HepG2 (cell line): ENCODE measurements around the gene DQX1. TPM values are rescaled to one million over a fixed set of nuclear protein-coding genes. Genes with fewer than 3 reads are reported as not detected.

Source experiments
- ARID5B ChIP-seq: IDR thresholded peaks from 2 replicates; pipeline ENCODE4 v1.4.0; 2020; ENCODE audit warnings: mild to moderate bottlenecking, missing genetic modification reagents
- CEBPB ChIP-seq: IDR thresholded peaks from 2 replicates; pipeline ENCODE4 v1.6.1; 2011; ENCODE audit warnings: low read depth, low read length, improper control_type of control experiment, borderline replicate concordance
- JUND ChIP-seq: sonication (generic); formaldehyde crosslinking; IDR thresholded peaks from 2 replicates; pipeline ENCODE4 v1.8.0; 2022; ENCODE audit warnings: mild to moderate bottlenecking, missing genetic modification reagents
- NR2F2 ChIP-seq: IDR thresholded peaks from 2 replicates; pipeline ENCODE4 v1.6.1; 2012; ENCODE audit warnings: low read depth, inconsistent platforms, borderline replicate concordance
- SMAD9 ChIP-seq: sonication (generic); formaldehyde crosslinking; IDR thresholded peaks from 2 replicates; pipeline ENCODE4 v1.5.1; 2020; ENCODE audit warnings: mild to moderate bottlenecking, missing genetic modification reagents
- SMC3 ChIP-seq: IDR thresholded peaks from 2 replicates; pipeline ENCODE4 v1.6.1; 2011; ENCODE audit warnings: low read length, improper control_type of control experiment
- SOX6 ChIP-seq, 2 experiments: fragments of 450-650 bp in 1 of 2; sonication (generic) in 1 of 2; formaldehyde crosslinking in 1 of 2; IDR thresholded peaks; 2 replicates each; pipeline versions ENCODE4 v1.4.0 to v1.6.1; 2017 to 2020; ENCODE audit warnings: antibody characterized with exemption in 1 of 2, mild to moderate bottlenecking in 1 of 2, missing genetic modification reagents in 1 of 2
- TAF1 ChIP-seq: sonication (generic); formaldehyde crosslinking; IDR thresholded peaks from 2 replicates; pipeline ENCODE4 v1.4.0; 2020; ENCODE audit warnings: missing genetic modification reagents
- TARDBP ChIP-seq: sonication (generic); formaldehyde crosslinking; IDR thresholded peaks from 2 replicates; pipeline ENCODE4 v1.8.0; 2022; ENCODE audit warnings: mild to moderate bottlenecking, missing genetic modification reagents
- TBX3 ChIP-seq: fragments of 450-650 bp; IDR thresholded peaks from 2 replicates; pipeline ENCODE4 v1.6.1; 2017; ENCODE audit warnings: antibody characterized with exemption, mild to moderate bottlenecking, inconsistent platforms, borderline replicate concordance
- TIGD3 ChIP-seq: sonication (generic); formaldehyde crosslinking; IDR thresholded peaks from 2 replicates; pipeline ENCODE4 v1.5.1; 2020; ENCODE audit warnings: mild to moderate bottlenecking, missing genetic modification reagents, borderline replicate concordance
- UBTF ChIP-seq: sonication (generic); formaldehyde crosslinking; IDR thresholded peaks from 2 replicates; pipeline ENCODE4 v1.4.0; 2020; ENCODE audit warnings: mild to moderate bottlenecking, missing genetic modification reagents
- WIZ ChIP-seq: sonication (generic); formaldehyde crosslinking; IDR thresholded peaks from 2 replicates; pipeline ENCODE4 v1.5.1; 2020; ENCODE audit warnings: mild to moderate bottlenecking, missing genetic modification reagents
- ZBTB7A ChIP-seq: sonication (generic); formaldehyde crosslinking; IDR thresholded peaks from 2 replicates; pipeline ENCODE4 v1.8.0; 2022; ENCODE audit warnings: mild to moderate bottlenecking, missing genetic modification reagents
- ZFP36L2 ChIP-seq: sonication (generic); formaldehyde crosslinking; IDR thresholded peaks from 2 replicates; pipeline ENCODE4 v1.4.0; 2020; ENCODE audit warnings: missing genetic modification reagents
- ZFP41 ChIP-seq: sonication (generic); formaldehyde crosslinking; IDR thresholded peaks from 2 replicates; pipeline ENCODE4 v1.4.0; 2020; ENCODE audit warnings: mild to moderate bottlenecking, missing genetic modification reagents, borderline replicate concordance
- ZNF543 ChIP-seq: sonication (generic); formaldehyde crosslinking; IDR thresholded peaks from 2 replicates; pipeline ENCODE4 v1.4.0; 2020; ENCODE audit warnings: mild to moderate bottlenecking, missing genetic modification reagents
- ZSCAN31 ChIP-seq: sonication (generic); formaldehyde crosslinking; IDR thresholded peaks from 2 replicates; pipeline ENCODE4 v1.5.0; 2020; ENCODE audit warnings: low read depth, mild to moderate bottlenecking, missing genetic modification reagents
- polyA plus RNA-seq, 8 experiments: library from polyadenylated mRNA; depleted of rRNA in 3 of 8; stranded (reverse) in 7 of 8; unstranded in 1 of 8; fragments of >200 nt; fragmentation: Illumina TruSeq in 4 of 8; extraction: Trizol in 4 of 8; gene quantifications; 2 replicates each; pipeline versions ENCODE4 v1.2.1 to v1.2.3, GENCODE V29; 2011 to 2016; ENCODE audit warnings: low read depth in 4 of 8, missing spikeins in 1 of 8, mixed read lengths in 1 of 8; ENCODE audit not compliant: insufficient read depth in 1 of 8
- total RNA-seq, 5 experiments: library from RNA; depleted of rRNA; stranded (reverse); fragments of >200 nt; fragmentation: Illumina TruSeq; extraction: Trizol; gene quantifications; 2 replicates each; pipeline ENCODE4 v1.2.3, GENCODE V29; 2016; ENCODE audit warnings: low read depth in 1 of 5
- TF ChIP-seq, protein P1 (sequence below): sonication (generic); formaldehyde crosslinking; IDR thresholded peaks from 2 replicates; pipeline ENCODE4 v1.4.0; 2020; ENCODE audit warnings: missing genetic modification reagents

The DQX1 gene
- total and polyA plus RNA-seq, 2 of the 13 experiments (the other 11 are each of a cell fraction or from before 2014, with no cell fraction given): 27.6 to 89.8 TPM

DNA sequence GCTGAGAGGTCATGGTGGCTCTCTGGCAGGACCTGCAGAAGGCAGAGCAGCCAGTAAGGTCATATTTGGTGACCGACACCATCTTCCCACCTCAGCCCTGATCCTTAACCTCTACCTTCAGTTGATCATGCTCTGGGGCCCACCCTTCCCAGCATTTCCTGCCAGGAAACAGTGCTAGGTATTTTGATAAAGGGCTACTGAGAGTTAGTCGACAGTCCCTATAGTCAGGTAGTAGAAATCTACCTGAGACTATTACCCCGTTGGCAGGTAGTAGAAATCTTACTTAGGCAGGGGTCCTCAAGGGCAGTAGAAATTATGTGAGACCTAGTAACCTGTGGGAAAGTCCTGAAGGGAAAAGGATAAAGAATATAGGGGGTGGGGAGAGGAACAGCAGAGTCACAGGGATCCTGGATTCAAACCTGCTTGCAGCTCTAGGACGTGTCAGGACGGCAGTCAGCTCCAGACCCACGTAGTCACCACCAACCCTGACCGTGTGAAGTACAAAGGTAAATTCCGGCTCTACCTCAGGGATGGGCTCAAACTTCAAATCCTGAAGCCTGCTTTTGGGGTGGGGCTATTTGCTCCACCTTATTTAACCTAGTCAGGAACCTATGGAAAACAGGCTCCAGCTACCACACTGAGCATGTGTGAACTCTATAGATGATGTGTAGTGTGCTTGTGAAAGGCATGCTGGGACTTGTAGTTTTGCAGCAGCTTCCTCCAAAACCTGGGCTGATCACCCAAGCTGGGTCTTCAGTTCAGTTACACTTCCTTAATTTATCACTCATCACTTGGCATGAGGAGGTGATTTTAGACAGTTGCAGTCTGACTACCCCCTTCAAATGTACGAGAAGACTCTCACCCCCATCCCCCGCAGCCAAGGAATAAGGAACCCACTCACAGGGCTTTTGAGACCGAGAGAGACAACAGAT, at the start of gene DQX1 (continued):
- TF ChIP-seq ZBTB7A (CRISPR knock-in tag) (no peak), JUND (CRISPR knock-in tag) (no peak), ARID5B (CRISPR knock-in tag) (peak; percentile 69; the same call in 1 of the 2 replicates), TAF1 (CRISPR knock-in tag) (peak; percentile 78), ZNF543 (CRISPR knock-in tag) (no peak), UBTF (CRISPR knock-in tag) (peak; percentile 46; the same call in 1 of the 2 replicates), ZSCAN31 (CRISPR knock-in tag) (peak; percentile 88; the same call in 1 of the 2 replicates), SMC3 (peak; percentile 22; the same call in 1 of the 2 replicates), TBX3 (0 out of 2 replicates have a peak, but pooled peaks have one; percentile 21), CEBPB (no peak), NR2F2 (0 out of 2 replicates have a peak, but pooled peaks have one; percentile 19), ZFP36L2 (CRISPR knock-in tag) (no peak), ZFP41 (no peak), SMAD9 (no peak), TARDBP (no peak; the same call in 1 of the 2 replicates), WIZ (CRISPR knock-in tag) (no peak; the same call in 1 of the 2 replicates), TIGD3 (0 out of 2 replicates have a peak, but pooled peaks have one; percentile 42), SOX6 (IDR thresholded peaks at IDR 0.05) (no peak), SOX6 (CRISPR knock-in tag; IDR thresholded peaks at IDR 0.05) (peak; percentile 21; the same call in 1 of the 2 replicates)
- TF ChIP-seq, protein P1, sequence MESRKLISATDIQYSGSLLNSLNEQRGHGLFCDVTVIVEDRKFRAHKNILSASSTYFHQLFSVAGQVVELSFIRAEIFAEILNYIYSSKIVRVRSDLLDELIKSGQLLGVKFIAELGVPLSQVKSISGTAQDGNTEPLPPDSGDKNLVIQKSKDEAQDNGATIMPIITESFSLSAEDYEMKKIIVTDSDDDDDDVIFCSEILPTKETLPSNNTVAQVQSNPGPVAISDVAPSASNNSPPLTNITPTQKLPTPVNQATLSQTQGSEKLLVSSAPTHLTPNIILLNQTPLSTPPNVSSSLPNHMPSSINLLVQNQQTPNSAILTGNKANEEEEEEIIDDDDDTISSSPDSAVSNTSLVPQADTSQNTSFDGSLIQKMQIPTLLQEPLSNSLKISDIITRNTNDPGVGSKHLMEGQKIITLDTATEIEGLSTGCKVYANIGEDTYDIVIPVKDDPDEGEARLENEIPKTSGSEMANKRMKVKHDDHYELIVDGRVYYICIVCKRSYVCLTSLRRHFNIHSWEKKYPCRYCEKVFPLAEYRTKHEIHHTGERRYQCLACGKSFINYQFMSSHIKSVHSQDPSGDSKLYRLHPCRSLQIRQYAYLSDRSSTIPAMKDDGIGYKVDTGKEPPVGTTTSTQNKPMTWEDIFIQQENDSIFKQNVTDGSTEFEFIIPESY (CRISPR knock-in tag): peak; percentile 13; the same call in 1 of the 2 replicates
